Right atrium auricular region (tissue), 2 donors: ENCODE data around the gene OGFR. TPM values are rescaled to one million over a fixed set of nuclear protein-coding genes. Genes with fewer than 3 reads are reported as not detected.

Experiments
- DNase-seq: peaks from one replicate; pipeline ENCODE4 v3.0.0-alpha.2; 2019; ENCODE audit warnings: low spot score
- H3K27ac ChIP-seq, 2 donors: fragments of 200-600 bp; sonication (generic); 1 replicate in 1 of 2; 2 replicates in 1 of 2; pipeline ENCODE4 v1.5.1; 2016 to 2019
- H3K27me3 ChIP-seq, 2 donors: fragments of 200-600 bp; sonication (generic); one replicate each; pipeline versions ENCODE4 v1.5.1 to v1.6.0; 2017 to 2019
- H3K36me3 ChIP-seq: fragments of 200-600 bp; sonication (generic); one replicate; pipeline ENCODE4 v1.5.1; 2016
- H3K4me1 ChIP-seq, 2 donors: fragments of 200-600 bp; sonication (generic); one replicate each; pipeline versions ENCODE4 v1.5.1 to v1.6.0; 2017 to 2019
- H3K4me3 ChIP-seq, 2 donors: fragments of 200-600 bp; sonication (generic); 1 replicate in 1 of 2; 2 replicates in 1 of 2; pipeline ENCODE4 v1.5.1; 2017 to 2019; ENCODE audit warnings: mild to moderate bottlenecking in 1 of 2, moderate library complexity in 1 of 2
- H3K9me3 ChIP-seq, 2 donors: fragments of 200-600 bp; sonication (generic); one replicate each; pipeline ENCODE4 v1.5.1; 2019
- total RNA-seq, 2 donors: library from RNA; depleted of rRNA; stranded (reverse); fragments of >200 nt; gene quantifications; one replicate each; pipeline ENCODE4 v1.1.0, GENCODE V29; 2016
- TF ChIP-seq, protein P1 (sequence below), 2 donors: fragments of 200-600 bp; sonication (generic); IDR thresholded peaks; one replicate each; pipeline ENCODE4 v1.5.1; 2019; ENCODE audit warnings: antibody characterized with exemption in 2 of 2

OGFR gene
- total RNA-seq, 2 donors from 2014 or later: 17.3 to 31.2 TPM

DNA sequence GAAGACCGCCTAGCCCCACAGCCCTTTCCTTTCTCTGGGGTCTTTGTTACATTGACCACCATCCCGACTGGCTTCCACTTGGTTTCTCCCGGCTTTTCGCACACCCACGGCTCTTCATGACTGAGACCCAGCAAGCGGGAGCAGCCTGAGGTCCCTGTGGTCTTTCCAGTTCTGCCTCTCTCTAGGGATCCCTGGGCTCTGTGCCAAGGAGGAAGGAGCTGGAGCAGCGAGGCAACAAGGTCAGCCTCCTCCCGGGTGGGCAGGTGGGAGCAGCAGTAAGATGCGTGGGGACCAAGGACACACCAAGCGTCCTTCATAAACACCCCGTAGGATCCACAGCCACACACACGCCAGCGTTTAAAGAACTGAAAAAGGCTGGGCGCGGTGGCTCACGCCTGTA is 37.9 kb upstream of the OGFR start:
- DNase-seq: no peak
- H3K27me3 ChIP-seq: no peaks in the 10 kb centered on the region
- no peaks in the 10 kb centered on the region for H3K9me3 ChIP-seq
- TF ChIP-seq, protein P1, sequence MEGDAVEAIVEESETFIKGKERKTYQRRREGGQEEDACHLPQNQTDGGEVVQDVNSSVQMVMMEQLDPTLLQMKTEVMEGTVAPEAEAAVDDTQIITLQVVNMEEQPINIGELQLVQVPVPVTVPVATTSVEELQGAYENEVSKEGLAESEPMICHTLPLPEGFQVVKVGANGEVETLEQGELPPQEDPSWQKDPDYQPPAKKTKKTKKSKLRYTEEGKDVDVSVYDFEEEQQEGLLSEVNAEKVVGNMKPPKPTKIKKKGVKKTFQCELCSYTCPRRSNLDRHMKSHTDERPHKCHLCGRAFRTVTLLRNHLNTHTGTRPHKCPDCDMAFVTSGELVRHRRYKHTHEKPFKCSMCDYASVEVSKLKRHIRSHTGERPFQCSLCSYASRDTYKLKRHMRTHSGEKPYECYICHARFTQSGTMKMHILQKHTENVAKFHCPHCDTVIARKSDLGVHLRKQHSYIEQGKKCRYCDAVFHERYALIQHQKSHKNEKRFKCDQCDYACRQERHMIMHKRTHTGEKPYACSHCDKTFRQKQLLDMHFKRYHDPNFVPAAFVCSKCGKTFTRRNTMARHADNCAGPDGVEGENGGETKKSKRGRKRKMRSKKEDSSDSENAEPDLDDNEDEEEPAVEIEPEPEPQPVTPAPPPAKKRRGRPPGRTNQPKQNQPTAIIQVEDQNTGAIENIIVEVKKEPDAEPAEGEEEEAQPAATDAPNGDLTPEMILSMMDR (IDR thresholded peaks at IDR 0.05): no peak
- no peak overlapping the region for H3K27ac ChIP-seq
- H3K36me3 ChIP-seq: no peaks in the 10 kb centered on the region
- H3K4me3 ChIP-seq: no peak overlapping the region
- H3K4me1 ChIP-seq: no peaks in the 10 kb centered on the region

DNA sequence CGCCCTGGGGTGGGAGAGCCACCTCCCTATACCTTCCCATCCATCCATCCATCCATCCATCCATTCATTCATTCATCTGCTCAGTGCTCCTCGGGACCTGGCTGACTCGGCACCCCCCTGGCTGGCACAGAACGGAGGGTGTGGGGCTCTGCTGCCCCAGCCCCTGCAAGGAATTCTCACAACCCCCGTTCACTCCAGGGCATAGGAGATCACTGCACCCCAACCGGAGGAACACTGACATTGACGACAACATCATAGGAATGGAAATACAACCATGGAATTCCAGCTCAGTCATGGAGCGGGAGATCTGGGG is 36.4 kb upstream of the OGFR start:
- DNase-seq: no peak
- TF ChIP-seq, protein P1 (IDR thresholded peaks at IDR 0.05): no peak
- no peaks in the 10 kb centered on the region for H3K4me1 ChIP-seq
- H3K27me3 ChIP-seq: no peaks in the 10 kb centered on the region
- H3K36me3 ChIP-seq: no peaks in the 10 kb centered on the region
- H3K9me3 ChIP-seq: no peaks in the 10 kb centered on the region
- no peak overlapping the region for H3K27ac ChIP-seq
- H3K4me3 ChIP-seq: no peak overlapping the region

DNA sequence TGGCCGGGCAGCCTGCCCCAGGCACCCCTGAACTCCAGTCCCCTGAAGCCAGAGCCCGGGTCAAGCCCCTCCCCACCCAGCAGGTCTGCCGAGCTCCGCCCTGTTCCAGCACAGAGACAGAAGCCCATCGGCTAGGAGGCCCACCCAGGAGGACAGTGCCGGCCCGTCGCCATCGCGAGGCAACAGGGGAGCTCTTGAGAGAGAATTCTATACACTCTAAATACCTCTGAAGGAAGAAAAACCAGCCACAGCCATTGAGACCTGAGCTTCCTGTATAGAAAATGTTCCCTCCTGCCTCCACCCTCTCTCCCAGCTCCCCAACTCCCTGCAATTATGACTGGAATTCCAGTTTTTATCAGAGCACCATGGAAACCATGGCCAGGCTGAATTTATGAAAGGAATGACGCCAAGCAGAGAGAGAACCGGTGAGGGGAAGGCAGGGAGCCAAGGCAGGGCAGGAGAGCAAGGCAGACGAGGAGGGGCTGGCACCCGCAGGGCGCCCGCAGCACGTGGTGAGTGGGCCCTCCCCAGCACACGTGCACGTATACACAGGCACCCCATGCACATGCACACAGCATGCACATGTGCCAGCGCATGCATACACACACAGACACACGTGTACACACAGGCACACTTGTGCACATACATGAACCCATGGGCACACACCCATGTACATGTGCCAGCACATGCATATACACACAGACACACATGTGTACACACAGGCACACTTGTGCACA is 35.9 kb upstream of the OGFR start:
- no peaks in the 10 kb centered on the region for H3K36me3 ChIP-seq
- DNase-seq: no peak
- no peaks in the 10 kb centered on the region for H3K9me3 ChIP-seq
- TF ChIP-seq, protein P1 (IDR thresholded peaks at IDR 0.05): no peak
- no peak overlapping the region for H3K27ac ChIP-seq
- no peak overlapping the region for H3K4me3 ChIP-seq
- H3K4me1 ChIP-seq: no peaks in the 10 kb centered on the region
- no peaks in the 10 kb centered on the region for H3K27me3 ChIP-seq

DNA sequence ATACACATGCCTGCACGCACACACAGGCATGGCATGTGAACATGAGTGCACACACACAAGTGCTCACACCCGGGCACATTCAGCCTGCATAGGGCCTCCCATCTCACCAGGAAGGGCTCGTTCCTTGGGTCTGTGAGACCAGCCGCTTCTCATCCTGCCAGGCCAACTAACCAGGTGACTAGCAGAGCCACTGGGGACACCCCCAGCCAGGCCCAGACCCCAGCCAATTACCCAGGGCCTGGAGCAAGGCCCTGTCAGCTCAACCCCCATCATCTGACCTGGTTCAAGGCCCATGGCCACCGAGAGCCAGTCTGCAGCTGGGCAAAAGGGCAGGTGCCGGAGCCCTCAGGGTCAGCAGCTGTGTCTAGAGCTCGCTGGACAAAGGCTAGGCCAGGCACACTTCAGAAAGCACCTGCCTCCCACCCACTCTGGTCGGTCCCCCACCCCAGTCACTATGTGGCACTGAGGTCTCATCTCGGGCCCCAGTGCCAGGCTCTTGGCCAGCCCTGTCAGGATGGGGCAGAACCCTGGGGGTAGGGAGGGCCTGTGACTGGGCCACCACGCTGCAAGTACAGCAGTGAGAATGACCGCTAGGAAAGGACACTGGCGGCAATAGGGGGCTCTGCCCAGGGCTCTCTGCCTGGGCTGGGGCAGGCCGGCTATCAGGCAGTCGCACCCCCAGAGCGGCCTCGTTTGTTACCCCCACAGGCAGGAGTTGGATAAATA is 35.1 kb upstream of the OGFR start:
- TF ChIP-seq, protein P1 (IDR thresholded peaks at IDR 0.05): no peak
- H3K36me3 ChIP-seq: no peaks in the 10 kb centered on the region
- no peak overlapping the region for H3K27ac ChIP-seq
- H3K27me3 ChIP-seq: no peaks in the 10 kb centered on the region
- H3K9me3 ChIP-seq: no peaks in the 10 kb centered on the region
- H3K4me3 ChIP-seq: no peak overlapping the region
- DNase-seq: no peak
- H3K4me1 ChIP-seq: no peaks in the 10 kb centered on the region

DNA sequence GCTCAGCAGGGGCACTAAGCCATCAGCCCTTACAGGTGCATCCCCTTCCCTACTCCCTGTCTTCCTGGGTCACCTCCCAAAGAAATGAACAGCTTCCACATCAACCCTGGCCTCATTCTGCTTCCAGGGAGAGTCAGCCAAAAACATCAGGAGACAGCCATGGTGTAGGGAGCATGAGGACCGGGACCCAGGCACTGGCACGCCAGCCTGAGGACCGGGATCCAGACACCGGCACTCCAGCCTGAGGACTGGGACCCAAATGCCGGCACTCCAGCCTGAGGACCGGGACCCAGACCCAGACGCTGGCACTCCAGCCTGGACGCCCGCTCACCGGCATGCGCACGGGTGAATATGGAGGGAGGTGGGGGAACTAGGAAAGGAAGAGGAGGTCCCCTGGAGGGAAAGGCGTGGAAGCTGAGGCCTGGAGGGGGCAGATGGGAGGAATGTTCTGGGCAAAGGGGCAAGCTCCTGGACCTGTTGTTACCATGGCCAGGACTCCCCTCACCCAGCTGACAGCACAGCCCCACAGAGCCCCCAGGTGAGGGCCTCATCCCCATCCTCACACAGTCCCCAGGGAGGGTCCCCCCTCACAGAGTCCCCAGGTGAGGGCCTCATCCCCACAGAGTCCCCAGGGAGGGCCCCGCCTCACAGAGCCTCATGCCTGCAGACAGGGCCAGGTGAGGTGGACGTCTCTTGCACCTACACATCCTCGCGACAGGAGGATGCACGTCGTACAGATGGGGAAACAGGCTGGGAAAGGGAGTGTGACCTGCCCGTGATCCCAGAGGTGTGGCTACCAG is 34.3 kb upstream of the OGFR start:
- Histone ChIP-seq H3K36me3 (no peaks in the 10 kb centered on the region), H3K27ac (no peak overlapping the region), H3K9me3 (no peaks in the 10 kb centered on the region), H3K4me3 (no peak overlapping the region), H3K27me3 (no peaks in the 10 kb centered on the region), H3K4me1 (no peaks in the 10 kb centered on the region)
- TF ChIP-seq, protein P1 (IDR thresholded peaks at IDR 0.05): no peak
- no peak for DNase-seq
